SK-N-SH (cell line): ENCODE data around the gene RAB3B. TPM values are rescaled to one million over a fixed set of nuclear protein-coding genes. Genes with fewer than 3 reads are reported as not detected.

Source experiments
- CTCF ChIA-PET: fragments of 300-600, 350-600 bp; formaldehyde crosslinking; extraction: SDS; loops from one replicate; lab custom pipeline; 2021; lab: Yijun Ruan, JAX
- POLR2A ChIA-PET: fragments of 350-600 bp; sonication (Branson Sonifier 250); formaldehyde crosslinking; extraction: SDS; loops from one replicate; lab custom pipeline; 2020; ENCODE audit warnings: antibody characterized with exemption, inconsistent platforms; lab: Yijun Ruan, JAX
- DNase-seq: peaks from one replicate; pipeline ENCODE4 v3.0.0; 2012
- H2AFZ ChIP-seq: fragments of 200-600 bp; sonication (generic); 2 replicates; pipeline ENCODE4 v1.8.1; 2016; ENCODE audit warnings: antibody characterized with exemption, mild to moderate bottlenecking, low read depth
- H3F3A ChIP-seq: fragments of 200-600 bp; sonication (generic); replicated peaks from 2 replicates; pipeline ENCODE3; 2016; ENCODE audit warnings: antibody characterized with exemption, mild to moderate bottlenecking; ENCODE audit not compliant: insufficient read depth
- H3K27ac ChIP-seq, 2 experiments: fragments of 200-500 bp in 1 of 2; fragments of 200-600 bp in 1 of 2; sonication (Bioruptor generic) in 1 of 2; sonication (generic), shearing (Covaris generic) in 1 of 2; 2 replicates each; pipeline versions ENCODE4 v1.5.1 to v1.6.1; 2014 to 2016; ENCODE audit warnings: low read depth in 2 of 2, inconsistent platforms in 1 of 2, low read length in 1 of 2, mild to moderate bottlenecking in 1 of 2, mixed read lengths in 1 of 2
- H3K27me3 ChIP-seq: fragments of 200-600 bp; sonication (generic), shearing (Covaris generic); 2 replicates; pipeline ENCODE4 v1.6.1; 2016; ENCODE audit warnings: mixed run types; ENCODE audit not compliant: insufficient read depth
- H3K36me3 ChIP-seq, 2 experiments: fragments of 200-500 bp in 1 of 2; fragments of 200-600 bp in 1 of 2; sonication (Bioruptor generic) in 1 of 2; sonication (generic) in 1 of 2; replicated peaks in 1 of 2; 2 replicates each; pipeline versions ENCODE3 to v1.5.1; 2014 to 2016; ENCODE audit warnings: low read length in 1 of 2, mild to moderate bottlenecking in 1 of 2; ENCODE audit not compliant: insufficient read depth in 2 of 2, control insufficient read depth in 1 of 2
- H3K4me1 ChIP-seq, 2 experiments: fragments of 200-500 bp in 1 of 2; fragments of 200-600 bp in 1 of 2; sonication (Bioruptor generic) in 1 of 2; sonication (generic), shearing (Covaris generic) in 1 of 2; 2 replicates each; pipeline versions ENCODE4 v1.5.1 to v1.6.1; 2014 to 2016; ENCODE audit warnings: low read depth in 1 of 2, low read length in 1 of 2, mixed run types in 1 of 2; ENCODE audit not compliant: insufficient read depth in 2 of 2, control insufficient read depth in 1 of 2
- H3K4me2 ChIP-seq: fragments of 200-600 bp; sonication (generic), shearing (Covaris generic); 2 replicates; pipeline ENCODE4 v1.6.1; 2017; ENCODE audit warnings: mixed run types
- H3K4me3 ChIP-seq, 2 experiments: fragments of 200-500 bp in 1 of 2; fragments of 200-600 bp in 1 of 2; sonication (Bioruptor generic) in 1 of 2; sonication (generic), shearing (Covaris generic) in 1 of 2; 2 replicates each; pipeline versions ENCODE4 v1.5.1 to v1.8.1; 2014 to 2016; ENCODE audit warnings: low read depth in 2 of 2, inconsistent platforms in 1 of 2, low read length in 1 of 2, mild to moderate bottlenecking in 1 of 2, mixed read lengths in 1 of 2, moderate library complexity in 1 of 2
- H3K79me2 ChIP-seq: fragments of 200-600 bp; sonication (generic); 2 replicates; pipeline ENCODE4 v1.8.1; 2017; ENCODE audit warnings: mild to moderate bottlenecking; ENCODE audit not compliant: insufficient read depth
- H3K9ac ChIP-seq: fragments of 200-600 bp; sonication (generic); 2 replicates; pipeline ENCODE4 v1.6.1; 2017; ENCODE audit warnings: mixed run types
- H3K9me2 ChIP-seq: fragments of 200-600 bp; sonication (generic); 2 replicates; pipeline ENCODE4 v1.6.1; 2017; ENCODE audit warnings: mixed run types
- H3K9me3 ChIP-seq: fragments of 200-600 bp; sonication (generic); 2 replicates; pipeline ENCODE4 v1.6.1; 2017; ENCODE audit warnings: mixed run types, mild to moderate bottlenecking, moderate library complexity
- H4K20me1 ChIP-seq: fragments of 200-600 bp; sonication (generic); 2 replicates; pipeline ENCODE4 v1.6.1; 2017; ENCODE audit warnings: mild to moderate bottlenecking, mixed run types; ENCODE audit not compliant: insufficient read depth
- CHD2 ChIP-seq: fragments of 150-350 bp; IDR thresholded peaks from 2 replicates; pipeline ENCODE4 v1.6.1; 2018; ENCODE audit warnings: low read length; ENCODE audit not compliant: partially characterized antibody
- EP300 ChIP-seq, 2 experiments: IDR thresholded peaks; 2 replicates each; pipeline versions ENCODE4 v1.4.0 to v1.6.1; 2012; ENCODE audit warnings: borderline replicate concordance in 1 of 2, low read depth in 1 of 2, low read length in 1 of 2
- GATA2 ChIP-seq: sonication (generic); formaldehyde crosslinking; IDR thresholded peaks from 2 replicates; pipeline ENCODE4 v1.5.0; 2020; ENCODE audit warnings: mild to moderate bottlenecking, missing genetic modification reagents
- RCOR1 ChIP-seq: fragments of 150-350 bp; IDR thresholded peaks from 2 replicates; pipeline ENCODE4 v1.6.1; 2017; ENCODE audit warnings: antibody characterized with exemption, low read length
- TAF1 ChIP-seq: IDR thresholded peaks from 2 replicates; pipeline ENCODE4 v1.6.1; 2012; ENCODE audit warnings: low read depth, mild to moderate bottlenecking, low read length, moderate library complexity, borderline replicate concordance
- TCF12 ChIP-seq: IDR thresholded peaks from 2 replicates; pipeline ENCODE4 v1.4.0; 2012
- YY1 ChIP-seq: IDR thresholded peaks from 2 replicates; pipeline ENCODE4 v1.4.0; 2012; ENCODE audit warnings: low read depth, mild to moderate bottlenecking
- WGBS: methylation state at CpG from one replicate; pipeline ENCODE4 v1.1.6; 2017; ENCODE audit warnings: low lambda C conversion rate; 5-methylcytosine and 5-hydroxymethylcytosine counted together
- polyA plus RNA-seq, 3 experiments: library from polyadenylated mRNA; depleted of rRNA; stranded (reverse); fragments of >200 nt; gene quantifications; 2 replicates each; pipeline ENCODE4 v1.2.3, GENCODE V29; 2012
- TF ChIP-seq, protein P1 (sequence below): fragments of 150-350 bp; IDR thresholded peaks from 2 replicates; pipeline ENCODE4 v1.6.1; 2017; ENCODE audit warnings: antibody characterized with exemption, low read length, low read depth, borderline replicate concordance
- TF ChIP-seq, protein P2 (sequence below): fragments of 150-350 bp; IDR thresholded peaks from 2 replicates; pipeline ENCODE4 v1.6.1; 2016; ENCODE audit warnings: mild to moderate bottlenecking, low read depth, low read length
- TF ChIP-seq, protein P3 (sequence below): IDR thresholded peaks from 2 replicates; pipeline ENCODE4; 2012

The RAB3B gene
- polyA plus RNA-seq, 1 of the 3 experiments (the other 2 are of a cell fraction), result 10.2 TPM

- ChIA-PET POLR2A (no interaction called here), CTCF (interaction anchor here (0.6 to 1.4 kb wide), 4 partner anchors 14 to 75 kb away, joined by 3 read pairs; no protein-coding TSS in a partner anchor)
- Histone ChIP-seq H3K4me1 (peaks cover 7 to 60% of the 10 kb centered on the region in 2 experiments; a peak in 2 of 4 replicates), H3K27ac (peak overlapping the region in 1 of 2 experiments; percentile 17; a peak in 2 of 4 replicates), H3F3A (peaks cover 5% of the 10 kb centered on the region), H3K9me3 (no peaks in the 10 kb centered on the region), H3K79me2 (peaks cover 65% of the 10 kb centered on the region; the same call in 1 of the 2 replicates), H3K9ac (no peak overlapping the region), H3K27me3 (no peaks in the 10 kb centered on the region), H3K9me2 (no peaks in the 10 kb centered on the region), H2AFZ (no peak overlapping the region), H3K4me2 (0 out of 2 replicates have a peak overlapping the region, but pooled peaks have one; percentile 22), H3K36me3 (peaks cover 0 to 20% of the 10 kb centered on the region in 2 experiments), H3K4me3 (no peak overlapping the region), H4K20me1 (no peaks in the 10 kb centered on the region)
- DNase-seq, result no peak
- 55% methylated on average over 8 of the region's 8 CpGs for WGBS
- TF ChIP-seq RCOR1 (0 out of 2 replicates have a peak, but pooled peaks have one; percentile 30), EP300 (IDR thresholded peaks at IDR 0.05; ENCODE audit: borderline replicate concordance in 1 of 2, low read depth in 1 of 2, low read length in 1 of 2) (no peak)
Measured at GRCh38 chr1:51956528-51957509, 33.7 kb downstream of the RAB3B start.

DNA sequence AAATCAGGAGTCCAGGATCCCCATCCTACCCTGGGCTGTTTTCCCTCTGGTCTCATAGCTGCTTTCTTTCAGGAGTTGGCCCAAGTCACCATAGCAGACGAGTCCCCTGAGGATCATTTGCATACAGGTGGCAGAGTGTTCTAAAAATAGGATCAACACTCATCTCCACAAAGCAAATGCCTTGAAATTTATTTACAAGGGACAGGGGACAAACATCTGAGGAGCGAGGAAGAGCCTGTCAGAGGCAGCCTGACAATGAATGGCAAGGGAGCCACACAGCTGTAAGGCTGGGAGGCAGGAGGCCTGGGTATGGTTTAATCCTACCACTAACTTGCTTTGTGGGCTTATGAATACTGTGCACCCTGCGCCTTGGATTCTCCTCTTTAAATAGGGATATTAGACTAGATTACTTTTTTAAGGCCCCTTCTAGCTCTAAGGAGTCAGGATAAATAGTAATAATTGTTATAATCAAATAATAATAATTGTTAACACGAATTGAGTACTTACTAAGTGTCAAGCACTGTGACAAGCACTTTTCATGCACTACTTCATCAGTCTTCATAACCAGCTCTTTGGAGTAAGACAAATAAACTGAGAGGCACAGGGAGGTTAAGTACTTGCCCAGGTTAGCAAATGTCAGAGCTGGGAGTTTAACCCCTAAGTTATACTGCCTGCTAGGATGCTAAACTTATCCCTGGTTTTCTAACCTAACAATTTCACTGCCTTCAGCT lies 34.5 kb downstream of the RAB3B start:
- Histone ChIP-seq H4K20me1 (no peaks in the 10 kb centered on the region), H3K4me1 (peaks cover 7 to 60% of the 10 kb centered on the region in 2 experiments; a peak in 2 of 4 replicates), H3K27me3 (no peaks in the 10 kb centered on the region), H3F3A (peaks cover 5% of the 10 kb centered on the region)
- TF ChIP-seq, protein P1, sequence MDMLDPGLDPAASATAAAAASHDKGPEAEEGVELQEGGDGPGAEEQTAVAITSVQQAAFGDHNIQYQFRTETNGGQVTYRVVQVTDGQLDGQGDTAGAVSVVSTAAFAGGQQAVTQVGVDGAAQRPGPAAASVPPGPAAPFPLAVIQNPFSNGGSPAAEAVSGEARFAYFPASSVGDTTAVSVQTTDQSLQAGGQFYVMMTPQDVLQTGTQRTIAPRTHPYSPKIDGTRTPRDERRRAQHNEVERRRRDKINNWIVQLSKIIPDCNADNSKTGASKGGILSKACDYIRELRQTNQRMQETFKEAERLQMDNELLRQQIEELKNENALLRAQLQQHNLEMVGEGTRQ, result no peak
- TF ChIP-seq, protein P2, sequence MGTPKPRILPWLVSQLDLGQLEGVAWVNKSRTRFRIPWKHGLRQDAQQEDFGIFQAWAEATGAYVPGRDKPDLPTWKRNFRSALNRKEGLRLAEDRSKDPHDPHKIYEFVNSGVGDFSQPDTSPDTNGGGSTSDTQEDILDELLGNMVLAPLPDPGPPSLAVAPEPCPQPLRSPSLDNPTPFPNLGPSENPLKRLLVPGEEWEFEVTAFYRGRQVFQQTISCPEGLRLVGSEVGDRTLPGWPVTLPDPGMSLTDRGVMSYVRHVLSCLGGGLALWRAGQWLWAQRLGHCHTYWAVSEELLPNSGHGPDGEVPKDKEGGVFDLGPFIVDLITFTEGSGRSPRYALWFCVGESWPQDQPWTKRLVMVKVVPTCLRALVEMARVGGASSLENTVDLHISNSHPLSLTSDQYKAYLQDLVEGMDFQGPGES, result no peak
- no peak for TF ChIP-seq YY1
- TF ChIP-seq GATA2 (CRISPR knock-in tag), result no peak
- no peak for TF ChIP-seq CHD2
- no peak for TF ChIP-seq TAF1
- TF ChIP-seq TCF12, result no peak
- TF ChIP-seq, protein P3, sequence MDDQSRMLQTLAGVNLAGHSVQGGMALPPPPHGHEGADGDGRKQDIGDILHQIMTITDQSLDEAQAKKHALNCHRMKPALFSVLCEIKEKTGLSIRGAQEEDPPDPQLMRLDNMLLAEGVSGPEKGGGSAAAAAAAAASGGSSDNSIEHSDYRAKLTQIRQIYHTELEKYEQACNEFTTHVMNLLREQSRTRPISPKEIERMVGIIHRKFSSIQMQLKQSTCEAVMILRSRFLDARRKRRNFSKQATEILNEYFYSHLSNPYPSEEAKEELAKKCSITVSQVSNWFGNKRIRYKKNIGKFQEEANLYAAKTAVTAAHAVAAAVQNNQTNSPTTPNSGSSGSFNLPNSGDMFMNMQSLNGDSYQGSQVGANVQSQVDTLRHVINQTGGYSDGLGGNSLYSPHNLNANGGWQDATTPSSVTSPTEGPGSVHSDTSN, result no peak
- TF ChIP-seq, all 33 proteins: peak for 0
- H3K4me3 ChIP-seq, result no peak overlapping the region
- no peak overlapping the region for H2AFZ ChIP-seq
- peak overlapping the region in 1 of 2 experiments; percentile 17; a peak in 1 of 4 replicates for H3K27ac ChIP-seq
- DNase-seq, result no peak
- H3K9ac ChIP-seq, result no peak overlapping the region
- 0 out of 2 replicates have a peak overlapping the region, but pooled peaks have one; percentile 22 for H3K4me2 ChIP-seq
- POLR2A ChIA-PET, result no interaction called here
- H3K36me3 ChIP-seq, result peaks cover 0 to 16% of the 10 kb centered on the region in 2 experiments
- CTCF ChIA-PET, result interaction anchor here (0.7 to 1.4 kb wide), 4 partner anchors 9 to 76 kb away, joined by 3 read pairs; no protein-coding TSS in a partner anchor
- no peaks in the 10 kb centered on the region for H3K9me3 ChIP-seq
- peaks cover 57% of the 10 kb centered on the region; the same call in 1 of the 2 replicates for H3K79me2 ChIP-seq
- no peaks in the 10 kb centered on the region for H3K9me2 ChIP-seq
- WGBS, result 89% methylated on average over 4 of the region's 4 CpGs
